ENCODE measurements around the gene FAM25C.
"Not testable (repeated sequence)": the region's sequence is repeated elsewhere in the genome, so short reads cannot be mapped to it uniquely, and the experiment has no call there.

The FAM25C gene

GRCh38 chr10:47957158-47957557 lies 42.4 kb downstream of the FAM25C start:
- not testable (repeated sequence) for DNase-seq (ENCODE audit: low read depth)

- not testable (repeated sequence) for DNase-seq (ENCODE audit: low read depth)
Observed at GRCh38 chr10:47947424-47947823, 52.2 kb downstream of the FAM25C start.

All from amniotic epithelial cell (primary cell).